Activated CD8-positive, alpha-beta T cell treated with anti-CD3 and anti-CD28 coated beads, Interleukin-2, amount 10 ng/mL, durations not matched to agents 7 days and 5 days (primary cell): ENCODE measurements around the gene VMAC. TPM values are rescaled to one million over a fixed set of nuclear protein-coding genes. Genes with fewer than 3 reads are reported as not detected.

Source experiments
- ATAC-seq: fragments of 150-1000 bp; cut with Tn5 transposase; one replicate; pipeline ENCODE4 v1.10.0; 2021; ENCODE audit warnings: moderate library complexity
- CTCF ChIA-PET: fragments of 350-600 bp; sonication (Branson Sonifier 250); formaldehyde crosslinking; loops from one replicate; lab custom pipeline; 2021; ENCODE audit warnings: antibody characterized with exemption; lab: Charles Lee
- POLR2A ChIA-PET: fragments of 350-600 bp; sonication (Branson Sonifier 250); formaldehyde crosslinking; loops from one replicate; lab custom pipeline; 2021; ENCODE audit warnings: antibody characterized with exemption; lab: Charles Lee
- DNase-seq: peaks from one replicate; pipeline ENCODE4 v3.0.0-alpha.2; 2020
- H3K27ac Mint-ChIP-seq: one replicate; pipeline ENCODE4 v1.8.0; 2021; ENCODE audit warnings: mild to moderate bottlenecking, mixed read lengths
- H3K27me3 Mint-ChIP-seq: one replicate; pipeline ENCODE4 v1.8.0; 2021; ENCODE audit warnings: low read depth, mixed read lengths
- H3K36me3 Mint-ChIP-seq: one replicate; pipeline ENCODE4 v1.8.0; 2021; ENCODE audit warnings: low read depth, mixed read lengths
- H3K4me1 Mint-ChIP-seq: one replicate; pipeline ENCODE4 v1.8.0; 2021; ENCODE audit warnings: low read depth, mixed read lengths
- H3K4me3 Mint-ChIP-seq: one replicate; pipeline ENCODE4 v1.8.0; 2021; ENCODE audit warnings: mild to moderate bottlenecking, mixed read lengths
- H3K9me3 Mint-ChIP-seq: one replicate; pipeline ENCODE4 v1.8.0; 2022; ENCODE audit warnings: mixed read lengths; ENCODE audit not compliant: insufficient read depth
- total RNA-seq, 2 experiments: library from RNA; stranded (reverse); gene quantifications; one replicate each; pipeline ENCODE4 v1.2.3, GENCODE V29; 2021

VMAC gene
- total RNA-seq, 2 experiments from 2014 or later = 6.2 to 6.8 TPM

- DNase-seq = no peak
- ChIA-PET CTCF (interaction anchor here (1.0 to 4.9 kb wide), 2 partner anchors 96 kb away, joined by 3 to 61 read pairs; partner anchors contain the start of gene NRTN), POLR2A (interaction anchor here (2.0 kb wide), 1 partner anchor 72 kb away, joined by 8 read pairs; no protein-coding TSS in a partner anchor)
- H3K4me1 Mint-ChIP-seq = peaks cover 21% of the 10 kb centered on the region
- H3K27ac Mint-ChIP-seq = no peak overlapping the region
- H3K36me3 Mint-ChIP-seq = peaks cover 18% of the 10 kb centered on the region
- no peak for ATAC-seq
- no peak overlapping the region for H3K4me3 Mint-ChIP-seq
- no peaks in the 10 kb centered on the region for H3K27me3 Mint-ChIP-seq
- no peaks in the 10 kb centered on the region for H3K9me3 Mint-ChIP-seq
Observed at GRCh38 chr19:5899728-5900526, 4.7 kb upstream of the VMAC start.

GRCh38 chr19:5900976-5901375 is 3.7 kb upstream of the VMAC start:
- Mint-ChIP-seq H3K27ac (peak overlapping the region; percentile 77), H3K9me3 (no peaks in the 10 kb centered on the region), H3K27me3 (no peaks in the 10 kb centered on the region), H3K36me3 (peaks cover 16% of the 10 kb centered on the region), H3K4me3 (no peak overlapping the region), H3K4me1 (peaks cover 21% of the 10 kb centered on the region)
- DNase-seq (no peak), ATAC-seq (no peak)
- ChIA-PET POLR2A (interaction anchor here (2.0 kb wide), 1 partner anchor 73 kb away, joined by 8 read pairs; no protein-coding TSS in a partner anchor), CTCF (interaction anchor here (4.9 kb wide), 1 partner anchor 97 kb away, joined by 61 read pairs; the partner anchor contains the start of gene NRTN)

- Mint-ChIP-seq H3K27me3 (no peaks in the 10 kb centered on the region), H3K27ac (peak overlapping the region; percentile 100), H3K9me3 (no peaks in the 10 kb centered on the region), H3K4me1 (peaks cover 26% of the 10 kb centered on the region), H3K4me3 (peak overlapping the region; percentile 89), H3K36me3 (peaks cover 19% of the 10 kb centered on the region)
- ATAC-seq = no peak
- DNase-seq = peak; percentile 32
- ChIA-PET CTCF (interaction anchor here (1.4 to 4.9 kb wide), 5 partner anchors 12 to 119 kb away, joined by 3 to 61 read pairs (median 6); partner anchors contain the start of gene NRTN), POLR2A (interaction anchor here (0.6 to 3.5 kb wide), 10 partner anchors 11 to 184 kb away, joined by 3 to 53 read pairs (median 4); partner anchors contain the start of genes CATSPERD and LONP1)
Observed at GRCh38 chr19:5903056-5903623, 1.5 kb upstream of the VMAC start.

- POLR2A ChIA-PET = interaction anchor here (0.6 to 3.5 kb wide), 14 partner anchors 12 to 281 kb away, joined by 3 to 53 read pairs (median 4); partner anchors contain the start of genes CATSPERD, DUS3L, LONP1 and SAFB
Observed at GRCh38 chr19:5903624-5904351, 884 bp upstream of the VMAC start, which contains the start of gene NDUFA11. Gene NDUFA11 (minus strand): TSS chr19:5903790. CDS start chr19:5903708, 82 bp downstream.

GRCh38 chr19:5905114-5905778 is 574 bp downstream of the VMAC start:
- H3K27me3 Mint-ChIP-seq = no peaks in the 10 kb centered on the region
- DNase-seq (no peak), ATAC-seq (no peak)
- peak overlapping the region; percentile 89 for H3K4me3 Mint-ChIP-seq
- ChIA-PET CTCF (interaction anchor here (2.0 kb wide), 1 partner anchor 117 kb away, joined by 6 read pairs; no protein-coding TSS in a partner anchor), POLR2A (interaction anchor here (2.3 to 3.5 kb wide), 2 partner anchors 57 to 77 kb away, joined by 7 to 53 read pairs; no protein-coding TSS in a partner anchor)
- H3K9me3 Mint-ChIP-seq = no peaks in the 10 kb centered on the region
- peak overlapping the region; percentile 82 for H3K27ac Mint-ChIP-seq
- peaks cover 19% of the 10 kb centered on the region for H3K36me3 Mint-ChIP-seq
- H3K4me1 Mint-ChIP-seq = peaks cover 21% of the 10 kb centered on the region

More at GRCh38 chr19:5903624-5904351, 884 bp upstream of the VMAC start, which contains the start of gene NDUFA11:
- peak within 1 kb of the TSS; percentile 89 for H3K4me3 Mint-ChIP-seq
- DNase-seq (peak; percentile 97), ATAC-seq (peak; percentile 57)
- no peaks in the 10 kb centered on the region for H3K27me3 Mint-ChIP-seq
- H3K27ac Mint-ChIP-seq = peak within 1 kb of the TSS; percentile 100
- peaks cover 19% of the 10 kb centered on the region for H3K36me3 Mint-ChIP-seq
- H3K9me3 Mint-ChIP-seq = no peaks in the 10 kb centered on the region
- H3K4me1 Mint-ChIP-seq = peaks cover 26% of the 10 kb centered on the region
- CTCF ChIA-PET = interaction anchor here (0.6 to 4.9 kb wide), 10 partner anchors 12 to 375 kb away, joined by 3 to 61 read pairs (median 5); partner anchors contain the start of gene NRTN

GRCh38 chr19:5907241-5907640 is 2.6 kb downstream of the VMAC start:
- DNase-seq (no peak), ATAC-seq (no peak)
- no peak overlapping the region for H3K4me3 Mint-ChIP-seq
- peaks cover 13% of the 10 kb centered on the region for H3K4me1 Mint-ChIP-seq
- H3K36me3 Mint-ChIP-seq = peaks cover 11% of the 10 kb centered on the region
- no peaks in the 10 kb centered on the region for H3K27me3 Mint-ChIP-seq
- H3K27ac Mint-ChIP-seq = no peak overlapping the region
- H3K9me3 Mint-ChIP-seq = no peaks in the 10 kb centered on the region
- ChIA-PET CTCF (interaction anchor here (2.0 kb wide), 1 partner anchor 103 kb away, joined by 7 read pairs; no protein-coding TSS in a partner anchor), POLR2A (no interaction called here)

GRCh38 chr19:5908773-5909442 is 4.2 kb downstream of the VMAC start:
- no peak overlapping the region for H3K4me3 Mint-ChIP-seq
- ChIA-PET CTCF (interaction anchor here (1.5 kb wide), 1 partner anchor 114 kb away, joined by 5 read pairs; no protein-coding TSS in a partner anchor), POLR2A (no interaction called here)
- H3K4me1 Mint-ChIP-seq = peaks cover 6% of the 10 kb centered on the region
- no peaks in the 10 kb centered on the region for H3K27me3 Mint-ChIP-seq
- ATAC-seq (no peak), DNase-seq (no peak)
- no peak overlapping the region for H3K27ac Mint-ChIP-seq
- H3K36me3 Mint-ChIP-seq = peaks cover 9% of the 10 kb centered on the region
- H3K9me3 Mint-ChIP-seq = no peaks in the 10 kb centered on the region

- Mint-ChIP-seq H3K27ac (no peak overlapping the region), H3K4me1 (peaks cover 6% of the 10 kb centered on the region), H3K36me3 (peaks cover 9% of the 10 kb centered on the region), H3K27me3 (no peaks in the 10 kb centered on the region), H3K9me3 (no peaks in the 10 kb centered on the region), H3K4me3 (no peak overlapping the region)
- no peak for DNase-seq
- ATAC-seq = no peak
- ChIA-PET CTCF (no interaction called here), POLR2A (no interaction called here)
Observed at GRCh38 chr19:5910638-5910907, 5.9 kb downstream of the VMAC start.

- Mint-ChIP-seq H3K4me3 (no peak overlapping the region), H3K27me3 (no peaks in the 10 kb centered on the region), H3K9me3 (no peaks in the 10 kb centered on the region), H3K36me3 (peaks cover 10% of the 10 kb centered on the region), H3K4me1 (peaks cover 2% of the 10 kb centered on the region), H3K27ac (no peak overlapping the region)
- ATAC-seq = no peak
- CTCF ChIA-PET = no interaction called here
- DNase-seq = no peak
- POLR2A ChIA-PET = no interaction called here
Observed at GRCh38 chr19:5911366-5911765, 6.7 kb downstream of the VMAC start.

- no peak for ATAC-seq
- Mint-ChIP-seq H3K27me3 (no peaks in the 10 kb centered on the region), H3K36me3 (peaks cover 14% of the 10 kb centered on the region), H3K9me3 (no peaks in the 10 kb centered on the region), H3K4me3 (no peak within 1 kb of the TSS), H3K4me1 (no peaks in the 10 kb centered on the region), H3K27ac (no peak within 1 kb of the TSS)
- CTCF ChIA-PET = no interaction called here
- DNase-seq = no peak
- POLR2A ChIA-PET = no interaction called here
Observed at GRCh38 chr19:5913739-5914357, 9.2 kb downstream of the VMAC start, which contains the start of gene CAPS. Gene CAPS (plus strand): TSS chr19:5914254. CDS start chr19:5914407, 153 bp downstream.
